GM19023 (cell line): ENCODE data around the gene NPPB.
"Not testable (repeated sequence)": the region's sequence is repeated elsewhere in the genome, so short reads cannot be mapped to it uniquely, and the experiment has no call there.

Experiments used
- ATAC-seq: cut with Tn5 transposase; IDR thresholded peaks from one replicate; pipeline ENCODE4 v1.9.1; 2021; ENCODE audit warnings: mild to moderate bottlenecking, moderate library complexity; ENCODE audit not compliant: unreplicated experiment

Gene NPPB

DNA sequence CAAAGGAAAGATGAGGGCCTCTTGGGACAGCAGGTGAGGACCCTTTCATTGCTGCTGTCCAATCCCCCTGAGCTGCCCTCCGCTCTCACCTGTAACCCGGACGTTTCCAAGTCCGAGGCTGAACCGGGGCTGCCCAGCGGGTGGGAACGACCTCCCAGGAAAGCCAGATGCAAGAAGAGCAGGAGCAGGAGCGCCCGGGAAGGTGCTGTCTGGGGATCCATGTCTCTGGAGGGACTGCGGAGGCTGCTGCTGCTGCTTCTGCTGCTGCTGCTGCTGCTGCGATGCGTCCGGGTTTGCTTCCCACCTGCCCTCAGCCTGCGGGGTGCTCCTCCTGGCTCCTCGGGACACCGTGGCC, at the start of gene NPPB:
Gene NPPB, minus strand, starts transcription at position 333 of the 355 bp plus-strand sequence. Its CDS starts 112 bp downstream, at position 221.
- ATAC-seq = no peak

DNA sequence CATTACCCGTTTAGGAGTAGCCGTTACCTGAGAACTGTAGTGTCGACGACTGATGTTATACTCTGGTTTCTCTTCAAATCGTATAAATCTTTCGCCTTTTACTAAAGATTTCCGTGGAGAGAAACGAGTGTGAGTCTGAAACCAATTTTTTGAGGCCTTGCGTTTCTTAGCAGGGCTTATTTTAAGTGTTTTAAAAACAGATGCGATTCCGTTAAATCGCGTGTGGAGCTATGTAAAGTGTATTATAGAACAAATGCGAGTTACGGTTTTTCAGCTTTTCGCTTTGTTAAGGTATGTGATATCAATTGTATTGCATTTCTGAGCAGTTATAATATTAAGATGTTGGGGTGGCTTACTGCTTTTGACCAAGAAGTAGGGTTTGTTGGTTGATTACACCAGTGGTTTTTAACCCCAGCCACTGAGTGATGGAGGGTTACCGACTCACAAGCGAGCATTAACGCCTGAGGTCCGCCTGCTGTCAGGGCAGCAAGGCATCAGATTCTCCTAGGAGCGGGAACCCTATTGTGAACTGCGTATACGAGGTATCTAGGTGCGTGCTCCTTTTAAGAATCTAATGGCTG, 49.4 kb upstream of the NPPB start:
- peak; percentile 62 for ATAC-seq

DNA sequence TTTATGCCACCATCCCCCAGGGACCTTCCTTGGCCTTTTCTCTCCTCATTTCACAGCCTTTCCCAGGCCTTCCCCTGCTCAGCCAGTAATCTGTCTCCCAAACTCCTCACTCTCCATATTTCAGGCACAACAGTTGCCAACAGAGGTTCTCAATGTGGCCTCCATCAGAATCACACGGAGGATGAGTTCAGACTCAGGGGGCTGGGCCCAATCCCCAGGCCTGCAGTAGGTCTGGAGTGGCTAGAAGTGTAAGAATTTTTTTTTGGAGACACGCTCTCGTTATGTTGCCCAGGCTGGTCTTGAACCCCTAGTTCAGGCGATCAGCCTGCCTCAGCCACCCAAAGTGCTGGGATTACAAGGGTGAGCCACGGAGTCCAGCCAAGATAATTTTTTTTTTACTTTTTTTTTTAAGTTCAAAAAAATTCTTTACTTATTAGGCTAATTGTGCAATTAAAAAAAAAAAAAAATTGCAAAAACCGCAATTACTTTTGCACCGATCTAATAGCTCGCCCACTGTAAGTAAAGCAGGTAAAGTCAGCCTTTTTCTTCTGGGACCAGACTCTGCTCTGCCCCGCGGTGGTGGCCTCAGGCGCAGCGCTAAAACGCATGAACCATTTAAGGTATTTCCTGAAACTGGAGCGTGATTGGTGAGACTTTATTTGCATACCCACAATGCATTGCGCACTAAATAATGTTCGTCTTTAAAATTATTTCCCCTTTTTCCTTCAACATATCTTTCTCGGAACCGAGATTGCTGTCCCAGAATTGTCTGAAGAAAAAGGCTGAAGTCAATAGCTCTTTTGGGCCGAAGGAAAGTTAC, 48.7 kb upstream of the NPPB start:
- ATAC-seq = peak; percentile 35

DNA sequence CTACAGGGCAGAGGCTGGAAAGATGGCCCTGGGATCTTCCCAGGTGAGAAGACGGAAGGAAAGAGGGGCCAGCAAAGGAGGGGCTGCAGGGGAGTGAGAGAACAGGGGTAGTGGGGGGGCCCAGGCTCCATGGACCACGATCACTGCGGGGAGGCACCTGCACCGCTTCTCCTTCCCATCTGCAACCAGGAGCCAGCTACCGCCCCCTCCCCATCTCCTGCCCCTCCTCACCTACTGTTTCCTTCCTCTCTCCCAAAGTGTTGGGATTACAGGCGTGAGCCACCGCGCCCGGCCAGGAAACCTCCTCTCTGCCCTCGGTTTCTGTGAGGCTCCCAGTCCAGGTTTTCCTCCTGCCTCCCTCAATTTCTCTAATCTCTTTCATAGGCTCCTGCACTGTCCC, 48.1 kb upstream of the NPPB start:
- ATAC-seq = no peak

DNA sequence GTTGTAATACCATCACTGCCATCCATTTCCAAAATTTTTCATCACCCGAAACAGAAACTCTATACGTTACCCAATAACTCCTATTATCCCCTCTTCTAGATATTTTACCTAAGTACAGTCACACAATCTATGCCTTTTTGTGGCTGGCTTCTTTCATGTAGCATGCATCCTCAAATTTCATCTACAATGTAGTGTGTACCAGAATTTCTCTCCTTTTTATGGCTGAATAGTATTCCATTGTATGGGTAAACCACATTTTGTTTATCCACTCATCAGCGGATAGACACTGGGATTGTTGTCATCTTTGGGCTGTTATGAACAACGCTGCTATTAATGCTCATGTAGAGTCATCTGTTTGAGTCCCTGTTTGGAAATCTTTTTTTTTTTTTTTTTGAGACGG, 46.2 kb upstream of the NPPB start:
- ATAC-seq = no peak

DNA sequence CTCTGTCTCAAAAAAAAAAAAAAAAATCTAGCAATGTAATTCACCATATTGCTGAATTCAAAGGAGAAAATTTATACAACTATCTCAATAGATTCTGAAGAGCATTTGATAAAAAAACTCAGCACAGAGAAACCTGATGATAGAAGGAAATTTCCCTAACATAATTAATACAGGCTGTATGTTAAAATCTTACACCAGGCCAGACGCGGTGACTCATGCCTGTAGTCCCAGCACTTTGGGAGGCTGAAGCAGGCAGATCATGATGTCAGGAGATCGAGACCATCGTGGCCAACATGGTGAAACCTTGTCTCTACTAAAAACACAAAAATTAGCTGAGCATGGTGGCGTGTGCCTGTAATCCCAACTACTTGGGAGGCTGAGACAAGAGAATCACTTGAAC, 45.4 kb upstream of the NPPB start:
- ATAC-seq = not testable (repeated sequence)

DNA sequence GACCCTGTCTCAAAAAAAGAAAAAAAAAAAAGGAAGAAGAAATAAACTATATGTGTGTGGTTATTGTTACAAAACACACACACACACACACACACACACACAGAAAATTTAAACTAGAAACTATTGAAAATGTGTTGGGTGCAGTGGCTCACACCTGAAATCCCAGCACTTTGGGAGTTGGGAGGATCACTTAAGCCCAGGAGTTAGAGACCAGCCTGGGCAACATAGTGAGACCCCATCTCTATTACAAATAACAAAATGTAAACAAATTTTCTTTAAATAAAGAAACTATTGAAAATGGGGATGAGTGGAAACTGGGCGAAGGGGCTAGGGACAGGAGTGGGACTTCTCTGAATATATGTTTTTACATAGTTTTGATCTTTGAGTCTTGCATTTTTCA, 44.5 kb upstream of the NPPB start:
- no peak for ATAC-seq

DNA sequence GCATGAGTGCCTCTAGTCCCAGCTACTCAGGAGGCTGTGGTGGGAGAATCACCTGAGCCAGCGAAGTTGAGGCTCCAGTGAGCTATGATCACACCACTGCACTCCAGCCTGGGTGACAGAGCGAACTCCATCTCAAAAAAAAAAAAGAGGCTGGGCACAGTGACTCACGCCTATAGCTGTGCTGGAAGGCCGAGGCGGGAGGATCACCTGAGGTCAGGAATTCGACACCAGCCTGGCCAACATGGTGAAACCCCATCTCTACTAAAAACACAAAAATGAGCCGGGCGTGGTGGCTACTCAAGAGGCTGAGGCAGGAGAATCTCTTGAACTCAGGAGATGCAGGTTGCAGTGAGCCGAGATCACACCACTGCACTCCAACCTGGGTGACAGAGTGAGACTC, 42.7 kb upstream of the NPPB start:
- not testable (repeated sequence) for ATAC-seq

DNA sequence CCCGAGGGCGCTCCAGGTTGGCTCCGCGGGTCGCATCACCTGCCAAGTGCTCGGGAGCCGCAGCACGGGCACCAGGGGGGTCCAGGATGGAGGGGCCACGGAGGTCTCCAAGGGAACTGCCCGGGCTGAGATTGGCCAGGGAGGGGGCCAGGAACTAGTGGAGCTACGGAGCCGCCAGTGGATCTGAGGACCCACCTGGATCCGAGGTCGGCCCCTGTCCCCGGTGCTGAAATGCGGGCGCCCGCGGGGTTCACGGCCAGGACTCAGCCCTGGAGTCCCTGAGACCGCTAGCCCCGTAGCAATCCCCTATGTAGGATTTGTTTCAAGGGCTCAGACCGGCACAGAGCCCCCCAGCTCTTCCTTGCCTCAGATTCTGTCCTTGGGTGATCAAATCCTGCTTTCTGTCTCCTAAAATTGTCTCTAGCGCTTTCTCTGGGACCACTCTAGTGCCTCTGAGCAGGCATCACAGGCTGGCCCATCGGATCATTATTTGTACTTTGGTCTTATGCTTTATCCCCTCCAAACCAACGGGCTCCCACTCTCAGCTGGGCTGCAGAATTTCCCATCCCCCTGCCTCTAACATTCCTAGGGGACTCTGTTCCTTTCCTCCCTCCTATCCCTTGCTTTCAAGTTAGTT, 40.2 kb upstream of the NPPB start:
- no peak for ATAC-seq

DNA sequence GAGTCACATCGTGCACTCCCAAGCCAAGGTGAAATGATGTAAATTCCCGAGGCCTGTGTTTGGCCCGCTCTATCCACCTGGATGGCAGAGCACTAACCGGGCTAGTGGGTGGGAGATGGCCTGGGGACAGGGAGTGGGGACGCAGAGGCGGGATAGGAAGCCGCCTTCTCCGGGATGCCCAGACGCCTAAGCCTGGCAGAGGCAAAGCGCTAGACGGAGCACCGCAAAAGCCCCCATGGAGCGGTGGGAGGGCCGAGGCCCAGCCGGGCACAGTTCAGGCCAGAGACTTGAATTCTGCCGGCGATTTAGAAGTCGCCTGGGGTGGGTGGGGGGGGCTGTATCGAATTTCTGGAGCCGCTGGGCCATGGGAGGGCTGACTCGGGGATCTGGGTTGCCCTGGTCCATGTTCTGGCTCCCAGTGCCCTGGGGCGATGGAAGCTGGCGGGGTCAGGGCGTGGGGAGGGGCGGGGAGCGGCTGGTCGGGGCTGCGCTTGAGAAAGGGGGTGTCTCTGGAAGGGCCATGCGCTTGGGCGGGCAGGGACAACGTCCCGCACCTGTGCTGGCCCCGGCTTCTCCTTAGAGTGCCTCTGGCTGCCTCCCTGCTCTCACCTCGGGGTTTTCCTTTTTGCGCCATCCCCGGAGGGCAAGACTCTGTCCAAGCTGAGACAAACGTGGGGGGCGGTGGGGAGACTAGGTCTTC, 39.5 kb upstream of the NPPB start:
- no peak for ATAC-seq

DNA sequence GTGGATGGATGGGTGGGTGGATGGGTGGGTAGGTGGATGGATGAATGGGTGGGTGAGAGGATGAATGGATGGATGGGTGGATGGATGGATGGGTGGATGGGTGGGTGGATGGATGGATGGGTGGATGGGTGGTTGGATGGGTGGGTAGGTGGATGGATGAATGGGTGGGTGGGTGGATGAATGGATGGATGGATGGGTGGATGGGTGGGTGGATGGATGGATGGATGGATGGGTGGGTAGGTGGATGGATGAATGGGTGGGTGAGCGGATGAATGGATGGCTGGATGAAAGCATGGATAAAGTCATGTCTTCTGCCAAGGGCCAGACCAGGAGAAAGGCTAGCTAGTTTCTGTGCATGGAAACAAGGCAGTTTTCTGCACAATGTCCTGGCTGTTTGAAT, 35.8 kb upstream of the NPPB start:
- ATAC-seq = not testable (repeated sequence)

DNA sequence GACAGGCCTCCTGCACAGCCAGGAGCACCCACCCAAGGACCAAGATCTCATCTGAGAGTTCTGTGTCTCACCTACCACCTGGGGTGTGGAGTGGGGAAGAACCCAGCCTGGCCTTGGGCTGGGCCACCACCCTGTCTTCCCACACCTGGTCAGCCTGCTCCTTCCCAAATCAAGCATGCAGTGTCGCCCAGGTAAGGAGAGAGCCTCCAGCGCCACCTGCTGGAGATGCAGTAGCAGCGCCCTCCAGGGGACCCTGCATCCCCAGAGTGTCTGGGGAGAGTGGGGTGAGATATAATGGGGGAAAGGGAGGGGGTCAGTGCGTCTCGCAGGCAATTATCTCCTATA, 35.1 kb upstream of the NPPB start:
- ATAC-seq = no peak

DNA sequence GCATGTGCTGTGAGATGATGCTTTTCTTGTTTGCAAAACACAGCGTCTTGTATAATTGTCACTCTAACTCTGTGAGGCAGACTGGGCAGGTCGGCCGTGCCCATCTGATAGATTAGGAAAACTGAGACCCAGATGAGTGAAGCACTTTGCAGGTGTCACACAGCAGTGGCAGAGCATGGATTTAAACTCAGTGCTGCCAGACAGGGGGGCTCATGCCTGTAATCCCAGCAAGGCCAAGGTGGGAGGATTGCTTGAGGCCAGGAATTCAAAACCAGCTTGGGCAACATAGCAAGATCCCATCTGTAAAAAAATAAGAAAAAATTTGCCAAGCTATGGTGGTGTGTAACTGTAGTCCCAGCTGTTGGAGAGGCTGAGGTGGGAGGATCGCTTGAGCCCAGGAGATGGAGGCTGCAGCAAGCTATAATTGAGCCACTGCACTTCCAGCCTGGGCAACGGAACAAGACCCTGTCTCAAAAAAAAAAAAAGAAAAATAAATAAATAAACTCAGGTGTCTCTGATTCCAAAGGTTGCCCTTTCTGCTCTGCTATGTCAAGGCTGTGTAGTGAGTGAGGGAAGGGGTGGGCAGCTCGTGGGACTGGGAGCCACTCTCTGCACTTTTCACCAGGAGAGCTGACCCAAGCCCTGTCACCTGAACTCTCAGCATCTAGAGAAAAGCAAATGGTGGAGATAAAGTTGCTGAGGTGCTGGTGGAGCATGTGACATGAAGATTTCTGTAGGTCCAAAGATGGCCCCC, 32.9 kb upstream of the NPPB start:
- no peak for ATAC-seq

DNA sequence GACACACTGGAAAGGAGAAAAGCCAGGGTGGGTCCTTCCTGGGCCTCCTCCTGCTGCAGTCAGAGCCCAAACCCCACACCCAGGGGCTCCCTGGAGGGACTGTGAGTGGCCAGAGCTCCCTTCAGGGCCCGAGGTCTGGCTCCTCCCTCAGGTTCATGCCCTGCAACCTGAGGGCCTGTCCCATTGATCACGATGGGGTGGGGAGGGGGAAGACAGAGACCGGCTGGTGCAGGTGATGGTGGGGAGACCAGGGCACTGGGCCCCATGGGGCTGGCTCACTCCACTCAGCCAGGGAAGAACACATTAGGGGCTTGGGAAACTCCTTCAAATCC, 30.1 kb upstream of the NPPB start:
- ATAC-seq = no peak

DNA sequence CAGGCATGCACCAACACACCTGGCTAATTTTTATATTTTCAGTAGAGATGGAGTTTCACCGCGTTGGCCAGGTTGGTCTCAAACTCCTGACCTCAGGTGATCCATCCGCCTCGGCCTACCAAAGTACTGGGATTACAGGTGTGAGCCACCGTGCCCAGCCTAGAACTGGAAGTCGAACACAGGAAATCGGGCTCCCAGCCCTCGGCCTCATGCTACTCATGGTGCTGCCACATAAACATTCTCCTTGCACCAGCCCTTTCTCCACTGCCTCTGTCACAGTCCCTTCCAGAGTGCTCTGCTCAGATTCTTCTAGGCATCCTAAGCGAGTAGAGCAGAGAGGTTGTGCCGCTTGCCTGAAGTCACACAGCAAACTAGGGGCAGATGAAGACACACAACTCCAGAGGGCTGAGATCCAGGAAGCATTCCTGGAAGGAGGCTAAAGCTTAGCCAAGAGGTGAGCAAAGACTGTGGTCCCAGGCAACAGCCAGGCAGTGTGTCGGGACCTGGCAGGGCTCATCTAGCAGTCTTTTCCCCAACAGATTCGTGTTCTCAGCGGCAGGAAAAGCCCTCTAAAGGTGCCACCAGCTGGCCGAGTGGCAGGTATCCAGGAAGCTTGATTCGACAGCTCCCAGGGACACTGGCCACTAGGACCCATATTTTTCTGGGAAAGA, 29.6 kb upstream of the NPPB start:
- no peak for ATAC-seq

DNA sequence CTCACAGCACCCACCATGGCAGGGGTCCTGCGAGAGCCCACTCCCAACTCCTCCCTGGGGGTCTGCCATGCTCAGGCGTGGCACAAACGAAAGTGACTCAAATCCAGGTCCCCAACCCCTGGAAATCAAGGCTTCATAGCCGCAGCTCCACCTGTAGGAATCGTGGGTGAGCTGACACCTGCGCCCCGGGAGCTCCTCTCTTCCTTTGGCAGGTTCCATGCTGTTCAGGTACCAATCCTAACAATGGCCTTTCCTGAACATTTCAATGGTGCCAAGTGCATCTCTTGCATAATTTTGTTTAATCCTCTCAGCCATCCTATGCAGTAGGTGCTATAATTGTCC, 28.9 kb upstream of the NPPB start:
- no peak for ATAC-seq

DNA sequence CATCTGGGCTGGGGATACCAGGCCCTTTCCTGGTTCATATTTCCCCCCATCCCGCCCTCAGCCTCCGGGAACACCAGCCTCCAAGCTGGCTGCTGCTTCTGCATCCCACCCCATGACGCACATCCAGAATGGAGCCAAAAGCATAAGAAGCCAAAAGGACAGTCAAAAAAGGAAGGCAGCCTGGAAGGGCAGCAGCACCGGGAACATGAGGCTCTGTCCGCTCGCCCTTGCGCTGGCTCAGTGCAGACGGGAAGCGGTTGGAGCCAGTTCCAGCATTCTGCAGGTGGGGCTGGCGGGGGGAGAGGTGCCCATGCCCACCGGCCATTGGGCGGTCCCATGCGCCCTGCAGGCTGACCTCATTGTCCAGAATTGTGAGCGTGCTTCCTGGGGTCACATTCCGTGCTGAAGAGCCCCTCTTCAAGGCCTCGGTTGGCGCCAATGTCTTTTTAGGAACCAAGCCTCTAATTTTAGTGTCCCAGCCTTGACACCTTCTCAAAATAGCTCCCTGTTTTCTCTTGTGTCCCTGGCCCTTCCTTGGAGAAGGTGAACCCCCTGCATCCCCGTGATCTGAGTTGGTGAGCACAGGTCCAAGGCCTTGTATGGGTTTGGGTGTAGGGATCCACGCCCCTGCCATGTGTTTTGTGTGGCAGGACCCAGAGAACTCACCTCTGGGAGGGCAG, 28.4 kb upstream of the NPPB start:
- no peak for ATAC-seq

DNA sequence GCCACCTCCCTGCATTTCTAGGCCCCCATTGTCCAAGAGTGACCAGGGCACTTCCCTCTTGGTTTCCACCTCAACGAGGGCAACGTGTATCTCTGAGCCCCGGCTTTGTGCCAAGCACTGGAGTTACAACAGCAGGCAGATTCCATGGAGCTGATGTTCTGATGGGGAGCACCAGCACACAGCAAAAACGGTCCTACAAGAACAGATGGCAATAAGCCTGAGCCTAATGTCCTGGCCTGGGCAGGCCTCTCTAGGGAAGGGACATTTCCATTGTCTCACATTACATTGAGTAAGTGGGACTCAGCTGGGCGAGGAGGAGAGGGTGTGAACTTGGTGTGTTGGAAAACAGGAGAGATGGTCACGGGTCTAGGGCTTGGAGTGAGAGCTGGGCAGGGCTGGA, 27.2 kb upstream of the NPPB start:
- ATAC-seq = no peak

DNA sequence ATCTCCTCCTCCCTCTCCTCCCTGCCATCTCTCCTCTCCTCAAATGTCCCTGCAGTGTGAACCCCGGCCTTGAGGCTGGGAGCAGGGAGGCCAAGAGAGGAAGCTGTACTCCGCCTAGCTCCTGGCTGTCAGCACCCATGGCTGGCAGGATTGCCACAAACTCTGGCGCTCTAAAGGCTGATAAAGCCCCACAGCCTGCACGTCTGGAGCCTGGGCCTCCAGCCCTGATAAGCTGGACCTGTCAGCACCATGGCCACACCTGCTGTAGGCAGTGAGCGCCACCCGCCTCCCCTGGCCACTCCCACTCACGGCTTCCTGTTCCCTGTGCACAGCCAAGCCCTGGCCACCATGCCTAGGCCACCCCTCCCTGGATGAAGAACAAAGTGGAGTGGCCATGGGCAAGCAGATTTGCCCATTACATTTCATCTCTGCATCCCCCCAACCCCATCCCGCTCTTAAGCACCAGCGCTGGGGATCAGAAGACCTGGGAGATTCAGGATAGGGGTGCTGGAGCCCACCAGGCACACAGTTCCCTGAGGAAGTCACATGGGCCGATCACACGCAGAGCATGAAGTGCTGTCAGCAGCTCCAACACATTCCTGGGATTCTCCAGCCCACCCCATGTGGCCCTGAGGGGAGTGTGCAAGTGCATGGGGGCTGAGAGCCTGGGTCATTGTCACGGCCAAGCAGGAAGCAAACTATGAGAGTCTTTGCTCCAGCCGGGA, 24.2 kb upstream of the NPPB start:
- ATAC-seq = no peak
